Adrenal gland (tissue), 5 donors: ENCODE measurements around the gene LRRN2.

Source experiments
- POLR2A ChIP-seq, 2 donors: fragments of 450-650 bp; IDR thresholded peaks; one replicate each; pipeline ENCODE4 v1.6.1; 2017; ENCODE audit warnings: antibody characterized with exemption in 2 of 2, mild to moderate bottlenecking in 2 of 2, moderate library complexity in 1 of 2
- TF ChIP-seq, protein P1 (sequence below), 6 experiments: fragments of 450-650 bp in 4 of 6; fragments of 200-600 bp in 2 of 6; sonication (generic) in 1 of 6; IDR thresholded peaks; 1 replicate in 5 of 6; 2 replicates in 1 of 6; pipeline versions ENCODE4 v1.5.1 to v1.8.0; 2016 to 2021; ENCODE audit warnings: antibody characterized with exemption in 6 of 6, mild to moderate bottlenecking in 2 of 6, moderate library complexity in 1 of 6
- donor health status: DM: no; HTN: no; CAD: no.

DNA sequence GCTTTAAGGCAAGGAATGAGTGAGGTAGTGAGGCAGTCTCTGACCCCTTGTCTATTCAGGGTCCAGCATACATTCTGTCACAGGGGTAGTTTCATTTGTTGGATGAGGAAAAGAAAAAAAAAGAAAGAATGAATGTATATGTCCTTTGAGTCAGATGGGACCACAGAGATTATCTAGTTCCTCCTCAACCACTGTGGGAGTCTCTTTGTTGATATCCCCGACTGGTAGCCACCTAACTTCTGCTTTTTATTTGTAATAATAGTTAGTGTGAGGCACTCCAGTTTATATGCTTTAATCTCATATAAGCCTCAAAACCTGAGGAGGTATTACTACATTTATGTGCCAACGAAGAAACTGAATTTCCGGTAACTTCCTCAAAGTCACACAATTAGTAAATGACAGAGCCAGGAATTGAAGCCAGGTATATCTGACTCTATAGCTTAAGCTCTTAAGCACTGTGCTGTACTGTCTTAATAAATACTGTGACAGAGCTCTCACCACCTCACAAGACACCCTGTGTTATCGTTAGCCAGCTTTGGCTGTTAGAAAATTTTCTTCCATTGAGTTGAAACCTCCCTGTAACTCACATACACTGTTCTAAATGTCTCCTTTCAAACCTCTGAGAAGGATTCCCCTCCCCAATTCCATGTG lies 87.1 kb downstream of the LRRN2 start:
- TF ChIP-seq, protein P1, sequence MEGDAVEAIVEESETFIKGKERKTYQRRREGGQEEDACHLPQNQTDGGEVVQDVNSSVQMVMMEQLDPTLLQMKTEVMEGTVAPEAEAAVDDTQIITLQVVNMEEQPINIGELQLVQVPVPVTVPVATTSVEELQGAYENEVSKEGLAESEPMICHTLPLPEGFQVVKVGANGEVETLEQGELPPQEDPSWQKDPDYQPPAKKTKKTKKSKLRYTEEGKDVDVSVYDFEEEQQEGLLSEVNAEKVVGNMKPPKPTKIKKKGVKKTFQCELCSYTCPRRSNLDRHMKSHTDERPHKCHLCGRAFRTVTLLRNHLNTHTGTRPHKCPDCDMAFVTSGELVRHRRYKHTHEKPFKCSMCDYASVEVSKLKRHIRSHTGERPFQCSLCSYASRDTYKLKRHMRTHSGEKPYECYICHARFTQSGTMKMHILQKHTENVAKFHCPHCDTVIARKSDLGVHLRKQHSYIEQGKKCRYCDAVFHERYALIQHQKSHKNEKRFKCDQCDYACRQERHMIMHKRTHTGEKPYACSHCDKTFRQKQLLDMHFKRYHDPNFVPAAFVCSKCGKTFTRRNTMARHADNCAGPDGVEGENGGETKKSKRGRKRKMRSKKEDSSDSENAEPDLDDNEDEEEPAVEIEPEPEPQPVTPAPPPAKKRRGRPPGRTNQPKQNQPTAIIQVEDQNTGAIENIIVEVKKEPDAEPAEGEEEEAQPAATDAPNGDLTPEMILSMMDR (IDR thresholded peaks at IDR 0.05), result no peak
- no peak for TF ChIP-seq POLR2A (IDR thresholded peaks at IDR 0.05)
